ENCODE results near the gene LAMC3. TPM values are rescaled to one million over a fixed set of nuclear protein-coding genes. Genes with fewer than 3 reads are reported as not detected.

The LAMC3 gene
- total and polyA plus RNA-seq, 4 donors, result 14.4 to 24.1 (median 17.8) TPM

DNA sequence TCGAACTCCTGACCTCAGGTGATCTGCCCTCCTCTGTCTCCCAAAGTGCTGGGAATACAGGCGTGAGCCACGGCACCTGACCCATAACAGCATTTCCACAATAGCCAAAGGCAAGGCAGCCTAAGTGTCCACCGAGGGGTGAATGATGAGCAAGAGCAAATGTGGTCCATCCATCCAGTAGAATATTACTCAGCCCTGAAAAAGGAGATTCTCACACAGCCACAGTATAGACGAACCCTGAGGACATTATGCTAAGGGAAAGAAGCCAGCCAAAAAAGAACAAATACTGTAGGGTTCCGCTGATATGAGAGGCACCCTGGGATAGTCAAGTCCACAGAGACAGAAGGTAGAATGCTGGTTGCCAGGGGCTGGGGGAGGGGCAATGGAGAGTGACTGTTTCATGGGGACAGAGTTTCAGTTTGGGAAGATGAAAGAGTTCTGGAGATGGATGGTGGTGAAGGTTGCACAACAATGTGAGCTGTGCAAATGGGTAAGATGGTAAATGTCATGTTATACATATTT is 7.0 kb downstream of the LAMC3 start:
- 100% methylated on average over 5 of the region's 6 CpGs for WGBS (ENCODE audit: insufficient coverage)
- no peaks in the 10 kb centered on the region for H3K9me3 ChIP-seq (ENCODE audit: control insufficient read depth, insufficient read depth, low read length)

DNA sequence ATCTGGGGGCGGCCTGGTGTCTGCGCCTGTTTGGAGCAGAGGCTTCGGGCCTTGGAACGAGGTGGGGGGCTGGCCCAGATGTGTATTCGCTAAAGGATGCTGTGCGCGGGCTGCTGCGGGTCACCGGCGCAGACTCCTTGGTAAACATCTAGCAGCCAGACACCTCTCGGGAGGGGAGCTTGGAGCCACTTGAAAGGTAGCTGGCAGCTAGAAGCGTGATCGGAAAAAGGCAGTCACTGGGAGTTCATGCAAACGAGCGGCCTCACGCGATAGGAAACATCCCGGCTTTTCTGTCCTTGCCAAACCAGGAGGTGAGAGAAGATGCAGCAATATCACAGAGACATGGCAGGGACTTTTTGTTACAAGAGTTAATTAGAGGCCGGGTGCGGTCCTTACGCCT is 8.1 kb downstream of the LAMC3 start:
- H3K27me3 ChIP-seq (ENCODE audit: control insufficient read depth, insufficient read depth, low read length), result no peaks in the 10 kb centered on the region
- no peaks in the 10 kb centered on the region for H3K9me3 ChIP-seq (ENCODE audit: control insufficient read depth, insufficient read depth, low read length)
- peak overlapping the region; percentile 57 for H3K27ac ChIP-seq (ENCODE audit: low read depth, low read length)
- peaks cover 2% of the 10 kb centered on the region for H3K36me3 ChIP-seq (ENCODE audit: control insufficient read depth, insufficient read depth, low read length)
- WGBS (ENCODE audit: insufficient coverage), result 56% methylated on average over 21 of the region's 21 CpGs
- H3K4me1 ChIP-seq (ENCODE audit: control insufficient read depth, insufficient read depth, low read length), result peaks cover 17% of the 10 kb centered on the region
- no peak overlapping the region for H3K4me3 ChIP-seq (ENCODE audit: low read depth, low read length)
- peak in 1 of 6 donors; percentile 55 for DNase-seq (ENCODE audit: low read depth in 4 of 6, low spot score in 6 of 6)

More for the DNA sequence above, 7.0 kb downstream of the LAMC3 start:
- Histone ChIP-seq H3K36me3 (ENCODE audit: control insufficient read depth, insufficient read depth, low read length) (peaks cover 2% of the 10 kb centered on the region), H3K27me3 (ENCODE audit: control insufficient read depth, insufficient read depth, low read length) (peaks cover 2% of the 10 kb centered on the region), H3K4me1 (ENCODE audit: control insufficient read depth, insufficient read depth, low read length) (peaks cover 17% of the 10 kb centered on the region), H3K4me3 (ENCODE audit: low read depth, low read length) (no peak overlapping the region), H3K27ac (ENCODE audit: low read depth, low read length) (no peak overlapping the region)
- DNase-seq (ENCODE audit: low read depth in 4 of 6, low spot score in 6 of 6), result no peak

- Histone ChIP-seq H3K4me1 (ENCODE audit: control insufficient read depth, insufficient read depth, low read length) (peaks cover 9% of the 10 kb centered on the region), H3K36me3 (ENCODE audit: control insufficient read depth, insufficient read depth, low read length) (peaks cover 2% of the 10 kb centered on the region), H3K4me3 (ENCODE audit: low read depth, low read length) (no peak overlapping the region), H3K9me3 (ENCODE audit: control insufficient read depth, insufficient read depth, low read length) (no peaks in the 10 kb centered on the region), H3K27ac (ENCODE audit: low read depth, low read length) (no peak overlapping the region), H3K27me3 (ENCODE audit: control insufficient read depth, insufficient read depth, low read length) (no peaks in the 10 kb centered on the region)
- 93% methylated on average over 6 of the region's 6 CpGs for WGBS (ENCODE audit: insufficient coverage)
- DNase-seq (ENCODE audit: low read depth in 4 of 6, low spot score in 6 of 6), result no peak
Observed at GRCh38 chr9:131018621-131019020, 9.6 kb downstream of the LAMC3 start.

DNA sequence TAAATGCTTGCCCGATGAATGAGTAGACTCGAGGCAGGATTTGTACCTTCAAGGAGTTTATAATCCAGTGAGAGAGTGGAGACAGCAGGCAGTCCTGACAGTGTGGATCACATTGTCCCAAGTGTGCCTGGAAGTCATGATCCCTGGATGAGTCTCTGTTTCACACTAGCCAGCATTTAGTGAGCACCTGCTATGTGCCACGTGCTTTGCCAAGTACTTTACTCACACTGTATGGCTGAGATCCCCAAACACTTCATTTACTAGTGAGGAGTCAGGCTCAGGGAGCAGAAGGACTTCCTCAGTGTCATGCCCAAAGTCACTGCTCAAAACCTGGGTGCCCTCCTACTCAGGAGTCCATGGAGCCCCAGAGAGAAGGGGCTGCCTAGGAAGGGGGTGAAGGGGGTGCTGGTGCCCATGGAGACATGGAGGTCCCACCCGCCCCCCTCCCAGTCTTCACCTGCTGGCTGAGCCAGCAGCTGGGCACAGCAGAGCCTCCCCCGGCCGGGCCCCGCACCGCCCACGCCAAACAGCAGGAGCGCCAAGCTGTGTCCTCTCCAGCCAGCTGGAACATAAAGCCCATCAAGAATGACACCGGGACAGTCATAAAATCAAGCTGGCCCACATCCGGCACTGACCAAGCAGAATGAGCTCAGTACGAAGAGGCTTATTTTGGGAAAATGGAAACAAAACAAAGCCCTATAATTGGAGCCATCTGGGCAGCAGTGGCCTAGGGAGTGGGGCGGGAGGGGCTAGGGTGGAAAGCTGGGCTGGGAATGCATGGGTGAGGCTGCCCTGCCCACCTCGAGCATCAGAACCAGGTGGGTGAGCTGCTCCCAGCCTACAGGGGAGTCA is 10.6 kb downstream of the LAMC3 start:
- WGBS (ENCODE audit: insufficient coverage), result 38% methylated on average over 12 of the region's 15 CpGs
- DNase-seq (ENCODE audit: low read depth in 4 of 6, low spot score in 6 of 6), result peak in 1 of 6 donors; percentile 60
- H3K4me1 ChIP-seq (ENCODE audit: control insufficient read depth, insufficient read depth, low read length), result peaks cover 9% of the 10 kb centered on the region
- H3K9me3 ChIP-seq (ENCODE audit: control insufficient read depth, insufficient read depth, low read length), result no peaks in the 10 kb centered on the region
- peak overlapping the region; percentile 82 for H3K27ac ChIP-seq (ENCODE audit: low read depth, low read length)
- H3K27me3 ChIP-seq (ENCODE audit: control insufficient read depth, insufficient read depth, low read length), result no peaks in the 10 kb centered on the region
- H3K36me3 ChIP-seq (ENCODE audit: control insufficient read depth, insufficient read depth, low read length), result no peaks in the 10 kb centered on the region
- no peak overlapping the region for H3K4me3 ChIP-seq (ENCODE audit: low read depth, low read length)

GRCh38 chr9:131020388-131020787 is 11.4 kb downstream of the LAMC3 start:
- 80% methylated on average over 2 of the region's 2 CpGs for WGBS (ENCODE audit: insufficient coverage)
- peak in 1 of 6 donors; percentile 30 for DNase-seq (ENCODE audit: low read depth in 4 of 6, low spot score in 6 of 6)
- peak overlapping the region; percentile 82 for H3K27ac ChIP-seq (ENCODE audit: low read depth, low read length)
- H3K4me1 ChIP-seq (ENCODE audit: control insufficient read depth, insufficient read depth, low read length), result peaks cover 9% of the 10 kb centered on the region
- no peaks in the 10 kb centered on the region for H3K36me3 ChIP-seq (ENCODE audit: control insufficient read depth, insufficient read depth, low read length)
- H3K4me3 ChIP-seq (ENCODE audit: low read depth, low read length), result no peak overlapping the region
- H3K27me3 ChIP-seq (ENCODE audit: control insufficient read depth, insufficient read depth, low read length), result no peaks in the 10 kb centered on the region
- H3K9me3 ChIP-seq (ENCODE audit: control insufficient read depth, insufficient read depth, low read length), result no peaks in the 10 kb centered on the region

DNA sequence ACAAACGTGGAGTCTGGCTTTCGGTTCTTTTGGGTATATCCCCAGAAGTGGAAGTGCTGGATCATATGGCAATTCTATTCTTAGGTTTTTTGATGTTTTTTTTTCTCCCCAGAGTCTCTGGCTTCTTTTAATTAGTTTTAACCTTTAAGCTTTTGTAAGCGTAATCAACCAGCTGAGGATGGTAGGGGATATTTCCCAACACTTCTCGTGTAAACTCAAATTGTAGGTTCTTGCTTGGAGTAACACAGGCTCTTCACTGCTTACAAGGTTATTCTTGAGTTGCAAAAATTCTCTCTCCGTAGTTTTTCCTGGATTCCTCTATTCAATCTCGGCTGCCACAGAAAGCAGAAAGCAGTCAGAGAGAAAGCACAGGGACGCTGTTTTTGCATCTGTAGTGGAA is 11.9 kb downstream of the LAMC3 start:
- Histone ChIP-seq H3K9me3 (ENCODE audit: control insufficient read depth, insufficient read depth, low read length) (no peaks in the 10 kb centered on the region), H3K4me1 (ENCODE audit: control insufficient read depth, insufficient read depth, low read length) (peaks cover 9% of the 10 kb centered on the region), H3K27ac (ENCODE audit: low read depth, low read length) (no peak overlapping the region), H3K36me3 (ENCODE audit: control insufficient read depth, insufficient read depth, low read length) (no peaks in the 10 kb centered on the region), H3K4me3 (ENCODE audit: low read depth, low read length) (no peak overlapping the region), H3K27me3 (ENCODE audit: control insufficient read depth, insufficient read depth, low read length) (no peaks in the 10 kb centered on the region)
- DNase-seq (ENCODE audit: low read depth in 4 of 6, low spot score in 6 of 6), result no peak
- 100% methylated on average over 1 of the region's 7 CpGs for WGBS (ENCODE audit: insufficient coverage)

DNA sequence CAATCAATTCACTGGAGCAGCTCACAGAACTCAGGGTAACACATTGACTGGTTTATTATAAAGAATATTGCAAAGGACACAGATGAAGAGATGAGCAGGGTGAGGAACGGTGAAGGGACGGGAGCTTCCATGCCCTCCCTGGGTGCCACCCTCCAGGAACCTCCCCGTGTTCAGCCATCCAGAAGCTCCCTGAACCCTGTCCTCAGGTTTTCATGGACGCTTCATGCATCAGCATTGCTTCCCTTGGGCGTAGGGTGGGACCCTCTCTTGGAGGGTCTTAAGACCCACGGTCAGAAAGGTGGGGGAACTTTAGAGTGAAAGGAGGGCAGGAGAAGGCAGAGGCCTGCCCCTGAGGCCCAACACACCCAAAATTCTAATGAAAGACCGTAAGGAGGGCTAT is 12.8 kb downstream of the LAMC3 start:
- no peaks in the 10 kb centered on the region for H3K27me3 ChIP-seq (ENCODE audit: control insufficient read depth, insufficient read depth, low read length)
- WGBS (ENCODE audit: insufficient coverage), result 100% methylated on average over 3 of the region's 7 CpGs
- no peak overlapping the region for H3K4me3 ChIP-seq (ENCODE audit: low read depth, low read length)
- DNase-seq (ENCODE audit: low read depth in 4 of 6, low spot score in 6 of 6), result no peak
- peak overlapping the region; percentile 21 for H3K27ac ChIP-seq (ENCODE audit: low read depth, low read length)
- H3K4me1 ChIP-seq (ENCODE audit: control insufficient read depth, insufficient read depth, low read length), result peaks cover 9% of the 10 kb centered on the region
- H3K36me3 ChIP-seq (ENCODE audit: control insufficient read depth, insufficient read depth, low read length), result peaks cover 2% of the 10 kb centered on the region
- no peaks in the 10 kb centered on the region for H3K9me3 ChIP-seq (ENCODE audit: control insufficient read depth, insufficient read depth, low read length)

DNA sequence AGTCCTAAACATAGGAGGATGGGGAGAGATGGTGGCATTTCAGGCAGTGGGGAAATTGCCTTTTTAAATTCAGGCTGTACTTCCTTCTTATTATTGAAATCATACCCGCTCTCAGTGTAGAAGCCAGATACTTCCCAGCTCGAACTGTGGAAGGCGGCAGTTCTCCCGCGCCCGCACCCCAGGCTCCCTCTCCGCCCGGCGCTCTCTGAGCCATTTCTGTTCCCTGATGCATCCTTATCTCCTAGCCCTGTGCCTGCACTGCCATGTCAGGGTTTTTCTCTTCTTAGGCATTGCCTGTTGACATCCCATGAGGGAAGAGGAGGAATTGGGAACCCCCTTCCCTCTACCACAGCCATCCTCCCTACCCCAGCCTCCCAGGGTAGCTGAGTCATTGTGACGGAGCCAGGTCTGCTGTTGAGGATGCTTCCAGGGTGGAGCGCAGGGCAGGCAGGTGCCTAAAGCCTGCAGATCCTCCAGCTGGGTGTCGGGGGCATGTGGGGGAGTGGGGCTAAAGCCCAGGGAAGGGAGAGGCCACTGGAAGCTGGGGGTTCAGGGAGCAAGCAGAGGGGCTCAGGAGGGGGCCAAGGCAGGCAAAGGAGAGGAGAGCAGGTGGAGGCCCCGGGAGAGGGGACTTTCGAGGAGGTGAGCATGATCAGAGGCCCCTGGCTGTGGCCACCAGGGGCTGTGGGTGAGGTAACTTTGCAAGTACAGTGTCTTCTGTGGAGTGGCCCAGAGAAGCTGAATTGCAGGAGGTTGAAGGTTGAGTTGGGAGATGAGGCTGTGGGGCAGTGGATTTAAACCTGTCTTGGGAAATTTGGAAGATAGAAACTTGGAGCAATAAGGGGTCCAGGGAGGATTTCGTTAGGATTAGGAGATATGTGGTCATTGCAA is 16.2 kb downstream of the LAMC3 start:
- no peak for DNase-seq (ENCODE audit: low read depth in 4 of 6, low spot score in 6 of 6)
- H3K9me3 ChIP-seq (ENCODE audit: control insufficient read depth, insufficient read depth, low read length), result no peaks in the 10 kb centered on the region
- no peak overlapping the region for H3K27ac ChIP-seq (ENCODE audit: low read depth, low read length)
- H3K4me3 ChIP-seq (ENCODE audit: low read depth, low read length), result no peak overlapping the region
- H3K36me3 ChIP-seq (ENCODE audit: control insufficient read depth, insufficient read depth, low read length), result peaks cover 2% of the 10 kb centered on the region
- no peaks in the 10 kb centered on the region for H3K4me1 ChIP-seq (ENCODE audit: control insufficient read depth, insufficient read depth, low read length)
- no peaks in the 10 kb centered on the region for H3K27me3 ChIP-seq (ENCODE audit: control insufficient read depth, insufficient read depth, low read length)
- WGBS (ENCODE audit: insufficient coverage), result 78% methylated on average over 14 of the region's 15 CpGs

- H3K4me3 ChIP-seq (ENCODE audit: low read depth, low read length), result no peak overlapping the region
- H3K9me3 ChIP-seq (ENCODE audit: control insufficient read depth, insufficient read depth, low read length), result no peaks in the 10 kb centered on the region
- WGBS (ENCODE audit: insufficient coverage), result 92% methylated on average over 40 of the region's 40 CpGs
- peaks cover 2% of the 10 kb centered on the region for H3K36me3 ChIP-seq (ENCODE audit: control insufficient read depth, insufficient read depth, low read length)
- DNase-seq (ENCODE audit: low read depth in 4 of 6, low spot score in 6 of 6), result no peak
- no peaks in the 10 kb centered on the region for H3K27me3 ChIP-seq (ENCODE audit: control insufficient read depth, insufficient read depth, low read length)
- peaks cover 7% of the 10 kb centered on the region for H3K4me1 ChIP-seq (ENCODE audit: control insufficient read depth, insufficient read depth, low read length)
- H3K27ac ChIP-seq (ENCODE audit: low read depth, low read length), result no peak overlapping the region
Observed at GRCh38 chr9:131025953-131026858, 17.2 kb downstream of the LAMC3 start.
